HG03066 (cell line): ENCODE results near the gene SMCO1.
"Not testable (repeated sequence)": the region's sequence is repeated elsewhere in the genome, so short reads cannot be mapped to it uniquely, and the experiment has no call there.

Experiments used
- ATAC-seq: cut with Tn5 transposase; IDR thresholded peaks from one replicate; pipeline ENCODE4 v1.9.1; 2021; ENCODE audit warnings: low read depth; ENCODE audit not compliant: unreplicated experiment

SMCO1 gene, protein sequence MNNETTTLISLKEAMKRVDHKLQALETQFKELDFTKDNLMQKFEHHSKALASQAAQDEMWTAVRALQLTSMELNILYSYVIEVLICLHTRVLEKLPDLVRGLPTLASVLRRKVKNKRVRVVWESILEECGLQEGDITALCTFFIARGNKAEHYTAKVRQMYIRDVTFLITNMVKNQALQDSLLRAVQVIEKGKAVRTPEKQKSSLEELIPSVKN

DNA sequence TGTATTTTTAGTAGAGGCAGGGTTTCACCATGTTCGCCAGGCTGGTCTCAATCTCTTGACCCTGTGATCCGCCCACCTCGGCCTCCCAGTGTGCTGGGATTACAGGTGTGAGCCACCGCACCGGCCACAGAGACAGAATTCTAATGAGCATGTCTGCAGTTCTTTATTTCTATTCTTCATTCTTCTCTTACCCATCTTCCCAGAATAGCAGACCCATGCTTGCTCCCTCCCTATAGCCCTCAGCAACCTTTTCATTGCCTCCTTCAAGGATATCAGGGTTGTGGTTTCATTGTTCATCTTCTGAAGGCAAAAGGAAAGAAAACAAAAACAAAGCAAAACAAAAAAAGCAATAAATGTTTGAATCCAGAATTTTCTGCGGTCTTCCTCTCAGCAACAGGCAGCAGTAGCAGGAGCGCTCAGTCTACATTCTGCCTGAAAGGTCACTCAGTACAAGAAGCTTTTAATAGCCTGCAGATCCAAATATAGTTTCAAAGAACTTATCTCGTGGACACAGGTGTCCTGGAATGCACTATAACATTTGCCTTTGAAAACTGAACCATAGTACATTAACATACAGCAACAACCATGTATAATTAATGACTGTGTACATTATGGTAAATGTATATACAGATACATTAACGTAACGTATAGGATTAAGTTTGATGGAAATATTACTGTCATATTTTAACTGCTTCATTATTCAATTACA lies at the start of gene SMCO1:
Gene SMCO1, minus strand, starts transcription at position 434 of the 709 bp plus-strand sequence. Its CDS starts 137 bp downstream, at position 297.
- ATAC-seq, result no peak

DNA sequence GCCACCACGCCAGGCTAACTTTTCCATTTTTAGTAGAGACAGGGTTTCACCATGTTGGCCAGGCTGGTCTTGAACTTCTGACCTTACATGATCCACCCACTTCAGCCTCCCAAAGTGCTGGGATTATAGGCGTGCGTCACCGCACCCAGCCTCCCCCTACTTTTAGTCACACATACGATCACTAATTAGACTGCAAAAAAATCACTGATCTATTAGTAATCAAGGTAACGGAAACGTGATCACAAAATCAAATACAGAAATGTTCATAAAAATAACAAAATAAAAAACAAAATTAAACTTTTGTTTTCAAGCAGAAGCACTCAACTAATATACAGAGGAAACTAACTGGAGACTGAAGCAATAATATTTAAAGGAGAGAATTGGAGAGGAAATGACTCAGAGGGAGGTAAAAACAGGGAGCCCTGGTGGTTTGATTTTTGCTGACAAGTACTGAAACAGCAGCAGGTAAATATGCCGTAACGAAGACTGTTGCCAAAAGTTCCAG lies 48.6 kb upstream of the SMCO1 start:
- no peak for ATAC-seq

DNA sequence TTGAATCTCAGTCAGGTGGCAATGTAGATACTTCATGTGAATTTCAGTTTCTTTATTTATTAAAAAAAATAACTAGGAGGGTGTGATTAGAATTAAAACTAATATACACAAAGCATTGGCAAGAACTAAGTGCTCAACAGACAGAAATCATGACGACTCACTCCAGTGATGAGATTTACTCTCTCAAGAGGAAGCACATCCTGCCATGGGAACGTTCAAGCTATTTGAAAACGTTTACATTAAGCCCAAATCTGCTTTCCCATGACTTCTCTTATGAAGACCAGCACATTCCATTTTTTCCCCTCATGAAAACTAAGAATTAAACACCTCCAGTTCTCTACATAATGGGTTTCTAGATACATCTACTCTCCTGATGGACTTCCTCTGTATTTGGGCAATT lies 44.7 kb upstream of the SMCO1 start:
- ATAC-seq, result no peak

DNA sequence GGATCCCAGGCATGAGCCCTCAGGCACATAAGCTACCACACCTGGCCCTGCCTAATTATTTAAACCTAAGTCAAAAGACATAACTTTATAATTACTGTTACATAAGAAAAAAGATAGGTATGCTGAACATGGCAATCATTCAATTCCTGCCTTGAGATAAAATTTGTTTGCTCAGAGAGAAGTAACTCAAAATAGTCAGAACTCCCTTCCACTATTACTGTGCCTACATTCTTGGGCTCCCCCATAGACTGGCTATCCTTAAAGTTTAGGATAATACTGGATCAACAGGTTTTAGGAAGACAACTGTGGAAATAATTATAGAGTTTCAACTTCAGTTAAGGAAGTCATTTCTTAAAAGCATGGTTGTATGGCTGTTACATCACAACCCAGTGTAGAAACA lies 43.3 kb upstream of the SMCO1 start:
- ATAC-seq, result no peak

DNA sequence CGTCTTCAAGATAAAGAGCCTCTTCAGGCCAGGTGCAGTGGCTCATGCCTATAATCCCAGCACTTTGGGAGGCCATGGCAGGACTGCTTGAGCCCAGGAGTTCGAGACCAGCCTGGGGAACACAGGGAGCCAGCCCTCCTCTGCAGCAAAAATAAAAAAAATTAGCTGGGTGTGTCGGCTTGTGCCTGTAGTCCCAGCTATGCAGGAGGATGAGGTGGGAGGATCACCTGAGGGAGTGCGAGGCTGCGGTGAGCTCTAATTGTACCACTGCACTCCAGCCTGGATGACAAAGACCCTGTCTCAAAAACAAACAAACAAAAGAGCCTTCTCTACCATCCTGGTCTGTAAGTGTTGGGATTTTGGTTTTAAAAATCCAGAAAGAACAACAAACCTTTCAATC lies 42.1 kb upstream of the SMCO1 start:
- no peak for ATAC-seq

DNA sequence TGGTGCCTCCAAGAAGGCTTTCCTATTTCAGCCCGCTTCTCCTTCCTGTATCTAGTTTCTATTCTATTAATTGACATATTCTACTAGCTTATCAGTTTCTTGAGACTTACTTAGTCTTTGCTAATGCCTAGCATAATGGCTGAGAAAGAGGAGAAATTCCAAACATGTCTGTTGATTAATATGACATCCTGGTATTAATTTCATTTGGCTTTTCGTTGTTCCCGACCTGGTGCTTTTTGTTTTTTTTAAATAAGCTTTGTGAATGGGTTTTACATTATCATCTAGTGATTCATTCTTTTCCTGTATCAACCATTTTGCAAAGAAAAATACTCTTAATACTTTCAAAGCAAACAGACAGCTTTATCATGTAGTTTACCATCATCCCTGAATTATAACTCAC lies 40.1 kb upstream of the SMCO1 start:
- no peak for ATAC-seq

DNA sequence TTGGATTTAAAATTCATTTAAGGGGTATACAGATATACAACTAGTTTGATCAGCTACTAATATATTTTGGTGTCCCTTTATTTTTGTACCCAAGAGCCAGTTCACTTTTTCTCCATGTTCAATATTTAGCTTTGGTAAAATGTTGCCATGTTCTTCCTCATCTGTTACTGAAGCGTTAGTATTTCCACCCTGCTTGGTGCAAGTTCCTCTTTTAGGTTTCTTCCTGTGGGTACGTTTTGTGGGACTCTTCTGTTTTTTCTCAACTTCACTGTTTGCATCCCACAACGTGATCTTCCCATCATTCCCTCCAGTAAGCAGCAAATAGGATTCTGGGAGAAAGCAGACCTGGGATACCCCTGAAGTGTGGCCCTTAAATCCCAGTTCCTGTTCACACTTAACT lies 39.1 kb upstream of the SMCO1 start:
- no peak for ATAC-seq

DNA sequence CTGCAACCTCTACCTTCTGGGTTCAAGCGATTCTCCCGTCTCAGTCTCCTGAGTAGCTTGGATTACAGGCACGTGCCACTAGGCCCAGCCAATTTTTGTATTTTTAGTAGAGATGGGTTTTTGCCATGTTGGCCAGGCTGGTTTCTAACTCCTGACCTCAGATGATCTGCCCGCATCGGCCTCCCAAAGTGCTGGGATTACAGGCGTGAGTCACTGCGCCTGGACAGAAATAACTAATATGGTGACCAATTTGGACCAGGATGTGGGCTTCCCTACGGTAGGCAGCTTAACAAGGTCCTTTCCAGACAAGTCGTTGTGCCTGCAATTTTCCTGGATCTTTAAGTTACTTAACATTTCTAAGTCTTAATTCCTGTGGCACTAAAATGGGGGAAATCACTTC lies 38.4 kb upstream of the SMCO1 start:
- no peak for ATAC-seq

DNA sequence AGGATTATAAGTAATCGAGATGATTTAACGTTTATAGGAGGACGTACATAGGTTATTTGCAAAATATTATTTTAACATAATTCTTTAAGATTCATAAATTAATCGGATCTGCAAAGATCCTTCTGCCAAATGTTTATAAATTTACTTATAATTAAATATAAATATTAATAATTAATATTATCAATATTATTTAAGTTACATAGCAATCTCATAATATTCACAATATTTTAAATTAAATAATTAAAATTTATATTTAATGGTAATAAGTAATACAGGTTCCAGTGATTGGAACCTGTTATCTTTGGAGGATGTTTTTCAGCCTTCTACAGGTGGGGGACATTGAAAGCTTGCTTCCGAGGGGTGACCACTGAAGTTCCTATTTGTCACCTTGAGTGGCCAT lies 37.1 kb upstream of the SMCO1 start:
- ATAC-seq, result no peak

DNA sequence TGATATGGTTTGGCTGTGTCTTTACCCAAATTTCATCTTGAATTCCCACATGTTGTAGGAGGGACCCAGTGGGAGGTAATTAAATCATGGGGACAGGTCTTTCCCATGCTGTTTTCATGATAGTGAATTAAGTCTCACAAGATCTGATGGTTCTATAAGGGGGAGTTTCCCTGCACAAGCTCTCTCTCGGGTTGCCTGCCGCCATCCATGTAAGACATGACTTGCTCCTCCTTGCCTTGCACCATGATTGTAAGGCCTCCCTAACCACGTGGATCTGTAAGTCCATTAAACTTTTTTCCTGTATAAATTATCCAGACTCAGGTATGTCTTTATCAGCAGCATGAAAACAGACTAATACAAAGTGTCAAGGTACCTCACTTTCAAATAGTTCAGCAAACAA lies 35.0 kb upstream of the SMCO1 start:
- ATAC-seq, result not testable (repeated sequence)

DNA sequence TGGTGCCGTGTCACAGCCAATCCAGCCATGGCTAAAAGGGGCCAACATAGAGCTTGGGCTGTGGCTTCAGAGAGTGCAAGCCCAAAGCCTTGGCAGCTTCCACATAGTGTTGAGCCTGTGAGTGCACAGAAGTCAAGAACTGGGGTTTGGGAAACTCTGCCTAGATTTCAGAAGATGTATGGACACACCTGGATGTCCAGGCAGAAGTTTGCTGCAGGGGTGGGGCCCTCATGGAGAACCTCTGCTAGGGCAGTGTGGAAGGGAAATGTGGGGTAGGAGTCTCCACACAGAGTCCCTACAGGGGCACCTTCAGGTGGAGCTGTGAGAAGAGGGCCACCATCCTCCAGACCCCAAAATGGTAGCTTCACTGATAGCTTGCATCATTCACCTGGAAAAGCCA lies 34.2 kb upstream of the SMCO1 start:
- ATAC-seq, result not testable (repeated sequence)

DNA sequence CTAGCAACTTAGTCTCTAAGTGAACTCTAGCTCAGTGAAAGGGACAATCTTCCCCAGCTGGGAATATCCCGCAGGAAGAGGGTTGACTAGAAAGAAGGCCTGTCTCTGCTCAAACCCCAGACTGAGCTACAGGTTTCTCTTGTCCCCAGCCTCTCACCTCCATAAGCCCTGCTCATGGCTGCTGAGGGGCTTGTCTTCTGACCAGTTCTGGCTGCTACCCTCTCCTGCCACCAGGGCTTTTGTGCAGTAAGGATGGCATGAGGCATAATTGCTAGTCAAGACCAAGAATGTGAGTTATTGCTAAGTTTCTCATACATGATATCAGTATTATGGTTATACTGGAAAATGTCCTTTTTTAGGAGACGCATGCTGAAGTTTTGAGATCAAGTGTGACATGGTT lies 31.9 kb upstream of the SMCO1 start:
- ATAC-seq, result no peak

DNA sequence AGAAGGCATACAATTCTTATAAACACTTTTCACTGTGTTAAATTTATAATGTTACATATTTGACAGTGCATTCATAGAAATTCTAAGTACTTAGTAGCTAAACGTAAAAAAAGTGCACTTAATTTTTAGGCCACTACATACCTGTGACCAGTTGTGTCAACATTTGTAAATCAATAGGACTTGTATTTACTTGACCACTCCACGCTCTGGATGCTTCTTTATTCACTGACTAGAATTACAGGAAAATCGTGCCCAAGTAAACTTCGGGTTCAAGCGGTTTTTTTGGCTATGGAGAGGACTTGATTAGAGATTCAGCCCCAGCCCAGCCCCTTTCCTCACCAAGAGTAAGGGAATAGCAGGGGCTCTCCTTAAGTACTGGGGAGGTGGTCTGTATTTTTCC lies 31.4 kb upstream of the SMCO1 start:
- no peak for ATAC-seq

DNA sequence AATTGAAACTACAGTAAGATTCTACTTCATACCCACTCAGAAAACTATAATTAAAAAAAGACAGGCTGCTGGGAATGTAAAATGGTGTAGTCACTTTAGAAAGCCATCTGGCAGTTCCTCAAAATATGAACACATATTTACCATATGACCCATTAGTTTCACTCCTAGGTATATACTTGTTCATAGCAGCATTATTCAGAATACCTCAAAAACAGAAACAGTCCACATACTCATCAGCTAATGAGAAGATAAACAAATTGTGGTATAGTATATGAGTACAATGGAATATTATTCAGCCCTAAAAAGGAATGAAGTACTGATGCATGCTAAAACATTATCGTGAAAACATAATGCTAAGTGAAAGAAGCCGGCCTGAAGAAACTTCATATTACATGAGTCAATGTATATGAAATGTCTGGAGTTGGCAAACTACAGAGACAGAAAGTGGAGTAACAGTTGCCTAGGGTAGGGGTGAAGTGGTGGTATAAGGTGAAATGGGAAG lies 29.4 kb upstream of the SMCO1 start:
- ATAC-seq, result no peak

DNA sequence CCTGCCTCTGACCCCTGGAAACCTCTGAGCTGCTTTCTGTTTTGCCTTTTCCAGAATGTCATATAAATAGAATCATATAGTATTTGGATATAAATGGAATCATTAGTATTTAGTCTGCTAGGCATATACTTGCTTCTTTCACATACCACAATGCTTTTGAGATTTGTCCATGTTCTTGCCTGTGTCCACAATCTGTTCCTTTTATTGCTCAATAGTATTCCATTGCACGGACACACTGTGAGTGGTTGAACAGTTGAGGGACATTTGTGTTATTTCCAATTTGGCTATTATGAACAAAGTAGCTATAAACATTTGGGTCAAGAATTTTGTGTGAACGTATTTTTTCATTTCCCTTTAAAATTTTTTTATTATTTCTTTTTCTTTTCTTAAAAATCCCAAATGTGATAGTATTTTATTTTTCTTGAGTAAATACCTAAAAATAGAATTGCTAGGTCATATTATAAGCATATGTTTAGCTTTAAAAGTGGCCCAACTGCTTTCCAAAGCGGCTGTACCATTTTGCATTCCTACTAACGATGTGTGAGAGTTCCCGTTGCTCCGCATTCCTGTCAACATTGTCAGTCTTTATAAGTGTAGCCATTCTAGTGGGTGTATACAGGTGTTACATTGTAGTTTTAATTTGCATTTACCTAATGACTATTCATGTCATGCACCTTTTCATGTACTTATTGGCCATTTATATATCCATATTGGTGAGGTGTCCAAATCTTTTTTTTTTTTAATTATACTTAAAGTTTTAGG lies 26.7 kb upstream of the SMCO1 start:
- ATAC-seq, result no peak

DNA sequence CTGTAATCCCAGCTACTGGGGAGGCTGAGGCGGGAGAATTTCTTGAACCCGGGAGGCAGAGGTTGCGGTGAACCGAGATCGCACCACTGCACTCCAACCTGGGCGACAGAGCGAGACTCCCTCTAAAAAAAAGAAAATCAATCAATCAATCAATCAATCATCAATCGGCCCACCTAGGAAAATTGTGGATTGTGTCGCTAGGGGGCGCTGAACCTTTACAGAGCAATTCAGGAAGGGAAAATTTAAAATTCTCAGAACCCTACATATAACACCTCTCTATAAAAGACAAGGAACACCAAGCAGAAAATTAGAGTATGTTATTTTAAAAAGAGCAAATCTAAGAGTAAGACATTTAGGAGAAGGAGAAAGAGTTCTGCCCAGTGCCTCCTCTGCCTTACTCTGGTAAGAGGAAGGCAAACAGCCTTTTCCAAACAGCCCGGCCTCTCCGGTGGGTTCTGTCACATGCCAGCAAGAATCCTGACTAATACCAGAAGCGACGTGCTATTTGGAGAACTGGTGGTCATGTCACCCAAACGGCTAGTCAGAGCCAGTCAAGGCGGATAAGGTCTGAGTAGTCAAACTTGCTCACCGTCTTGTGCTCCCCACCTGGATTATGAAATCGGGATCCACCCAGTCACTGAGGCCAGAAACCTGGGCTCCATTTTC lies 22.3 kb upstream of the SMCO1 start:
- no peak for ATAC-seq

DNA sequence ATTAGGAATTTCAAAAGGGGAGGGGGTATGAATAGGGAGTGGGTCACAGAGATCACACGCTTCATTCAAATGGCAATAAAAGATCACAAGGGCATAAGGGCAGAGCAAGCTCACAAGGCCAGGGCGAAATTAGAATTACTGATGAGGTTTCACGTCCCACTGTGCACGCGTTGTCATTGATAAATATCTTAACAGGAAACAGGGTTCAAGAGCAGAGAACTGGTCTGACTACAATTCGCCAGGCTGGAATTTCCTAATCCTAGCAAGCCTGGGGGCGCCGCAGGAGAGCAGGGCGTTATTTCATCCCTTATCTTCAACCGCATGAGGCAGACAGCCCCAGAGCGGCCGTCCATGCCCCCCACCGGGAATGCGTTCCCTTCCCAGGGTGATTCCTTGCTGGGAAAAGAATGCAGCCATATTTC lies 18.1 kb upstream of the SMCO1 start:
- ATAC-seq, result no peak

DNA sequence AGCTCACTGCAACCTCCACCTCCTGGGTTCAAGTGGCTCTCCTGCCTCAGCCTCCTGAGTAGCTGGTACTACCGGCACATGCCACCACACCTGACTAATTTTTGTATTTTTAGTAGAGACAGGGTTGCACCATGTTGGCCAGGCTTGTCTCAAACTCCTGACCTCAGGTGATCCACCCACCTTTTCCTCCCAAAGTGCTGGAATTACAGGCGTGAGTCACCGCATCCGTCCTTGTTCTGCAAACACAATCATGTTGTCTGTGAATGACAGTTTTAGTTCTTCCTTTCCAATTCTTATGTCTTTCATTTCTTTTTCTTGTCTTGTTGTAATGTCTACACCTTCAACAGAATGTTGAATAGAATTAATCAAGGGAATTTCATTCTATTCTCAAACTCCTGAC lies 16.3 kb upstream of the SMCO1 start:
- no peak for ATAC-seq

DNA sequence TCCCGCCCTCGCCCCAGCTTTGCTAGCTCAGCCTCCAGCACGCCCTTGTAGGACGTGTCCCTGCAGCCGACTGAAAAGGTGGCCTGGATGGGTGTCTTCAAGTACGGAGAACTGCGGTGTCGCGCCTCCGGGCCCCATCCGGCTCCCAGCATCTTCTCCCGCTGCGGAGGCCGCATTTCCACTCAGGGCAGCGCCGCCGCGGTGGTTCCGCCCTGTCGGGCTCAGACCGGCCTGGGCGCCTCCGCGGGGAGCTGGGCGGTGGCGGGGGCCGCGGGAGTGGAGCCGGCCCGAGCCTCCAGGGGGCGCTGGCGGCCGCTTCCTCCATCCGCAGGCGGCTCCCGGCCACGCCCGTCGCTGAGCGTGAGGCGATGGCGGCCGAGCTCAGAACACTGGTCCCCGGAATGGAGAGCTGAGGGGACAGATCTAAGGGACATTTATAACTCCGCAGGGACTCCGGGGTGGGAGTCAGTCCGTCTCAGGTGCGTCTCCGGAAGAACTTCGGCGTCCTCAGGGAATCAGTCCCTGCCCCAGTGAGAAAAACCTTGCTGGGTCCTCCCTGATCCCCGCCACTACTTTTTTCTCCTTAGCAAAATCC lies 13.6 kb upstream of the SMCO1 start:
- peak; percentile 63 for ATAC-seq

DNA sequence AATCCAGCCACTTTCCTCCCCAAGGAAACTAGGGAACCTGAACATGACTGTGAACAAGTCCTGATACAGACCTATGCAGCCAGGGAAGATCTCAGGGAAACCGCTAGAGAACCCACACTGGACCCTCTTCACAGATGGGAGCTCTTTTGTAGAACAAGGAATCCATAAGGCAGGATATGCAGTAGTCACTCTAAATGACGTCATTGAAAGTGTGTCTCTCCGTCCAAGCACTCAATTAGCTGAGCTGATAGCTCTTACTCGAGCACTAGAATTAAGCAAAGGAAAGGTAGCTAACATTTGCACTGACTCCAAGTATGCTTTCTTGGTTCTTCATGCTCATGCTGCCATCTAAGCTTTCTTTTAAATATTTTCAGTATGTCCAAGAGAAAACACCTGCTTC lies 10.0 kb upstream of the SMCO1 start:
- no peak for ATAC-seq
